Liver (tissue), 9 donors: ENCODE measurements around the gene LRWD1. TPM values are rescaled to one million over a fixed set of nuclear protein-coding genes. Genes with fewer than 3 reads are reported as not detected.

Source experiments
- DNase-seq: peaks from one replicate; pipeline ENCODE4 v3.0.0-alpha.2; 2017; ENCODE audit warnings: low spot score
- H3K27ac ChIP-seq, 2 donors: one replicate each; pipeline ENCODE4 v1.7.0; 2013; ENCODE audit warnings: inconsistent platforms in 2 of 2, low read length in 2 of 2, control low read depth in 1 of 2, low read depth in 1 of 2, mild to moderate bottlenecking in 1 of 2
- H3K27me3 ChIP-seq, 4 donors: one replicate each; pipeline versions ENCODE4 v1.6.1 to v1.7.0; 2013; ENCODE audit warnings: low read length in 3 of 4, inconsistent platforms in 1 of 4, mild to moderate bottlenecking in 1 of 4, moderate library complexity in 1 of 4; ENCODE audit not compliant: control insufficient read depth in 4 of 4, insufficient read depth in 4 of 4
- H3K36me3 ChIP-seq, 4 donors: one replicate each; pipeline versions ENCODE4 v1.6.1 to v1.7.0; 2013; ENCODE audit warnings: low read length in 3 of 4, mild to moderate bottlenecking in 3 of 4, low read depth in 1 of 4, moderate library complexity in 1 of 4; ENCODE audit not compliant: control insufficient read depth in 4 of 4, insufficient read depth in 3 of 4
- H3K4me1 ChIP-seq, 4 donors: one replicate each; pipeline versions ENCODE4 v1.6.1 to v1.7.0; 2013; ENCODE audit warnings: low read length in 3 of 4, mild to moderate bottlenecking in 3 of 4, moderate library complexity in 1 of 4; ENCODE audit not compliant: control insufficient read depth in 4 of 4, insufficient read depth in 4 of 4
- H3K4me3 ChIP-seq, 3 donors: one replicate each; pipeline versions ENCODE4 v1.6.1 to v1.7.0; 2013; ENCODE audit warnings: low read length in 3 of 3, control low read depth in 1 of 3, low read depth in 1 of 3, mild to moderate bottlenecking in 1 of 3
- H3K9ac ChIP-seq, 2 donors: one replicate each; pipeline ENCODE4 v1.7.0; 2013; ENCODE audit warnings: low read length in 2 of 2, mild to moderate bottlenecking in 2 of 2, moderate library complexity in 2 of 2, control low read depth in 1 of 2, low read depth in 1 of 2
- H3K9me3 ChIP-seq, 4 donors: one replicate each; pipeline versions ENCODE4 v1.6.1 to v1.7.0; 2013; ENCODE audit warnings: low read length in 3 of 4; ENCODE audit not compliant: control insufficient read depth in 4 of 4
- EGR1 ChIP-seq, 2 donors: IDR thresholded peaks; 2 replicates each; pipeline ENCODE4 v1.6.1; 2016 to 2018; ENCODE audit warnings: antibody characterized with exemption in 2 of 2, low read depth in 2 of 2
- FOXA1 ChIP-seq: IDR thresholded peaks from 2 replicates; pipeline ENCODE4 v1.6.1; 2016; ENCODE audit warnings: antibody characterized with exemption
- FOXA2 ChIP-seq: IDR thresholded peaks from 2 replicates; pipeline ENCODE4 v1.6.1; 2016; ENCODE audit warnings: antibody characterized with exemption
- GABPA ChIP-seq, 2 donors: IDR thresholded peaks in 1 of 2; conservative IDR thresholded peaks in 1 of 2; 2 replicates each; pipeline ENCODE4 v1.6.1; 2016; ENCODE audit warnings: antibody characterized with exemption in 2 of 2, mild to moderate bottlenecking in 1 of 2, moderate library complexity in 1 of 2
- HNF4G ChIP-seq: IDR thresholded peaks from 2 replicates; pipeline ENCODE4 v1.6.1; 2016; ENCODE audit warnings: antibody characterized with exemption
- JUND ChIP-seq, 2 donors: IDR thresholded peaks; 2 replicates each; pipeline ENCODE4 v1.6.1; 2016; ENCODE audit warnings: antibody characterized with exemption in 2 of 2
- NR2F2 ChIP-seq: IDR thresholded peaks from 2 replicates; pipeline ENCODE4 v1.6.1; 2016; ENCODE audit warnings: antibody characterized with exemption
- RAD21 ChIP-seq, 2 donors: IDR thresholded peaks; 2 replicates each; pipeline ENCODE4 v1.6.1; 2016; ENCODE audit warnings: antibody characterized with exemption in 2 of 2, mild to moderate bottlenecking in 2 of 2
- RXRA ChIP-seq, 2 donors: IDR thresholded peaks; 2 replicates each; pipeline ENCODE4 v1.6.1; 2017 to 2018; ENCODE audit warnings: antibody characterized with exemption in 2 of 2, mild to moderate bottlenecking in 1 of 2
- SP1 ChIP-seq: IDR thresholded peaks from 2 replicates; pipeline ENCODE4 v1.6.1; 2018; ENCODE audit warnings: antibody characterized with exemption, mild to moderate bottlenecking
- TAF1 ChIP-seq: conservative IDR thresholded peaks from 2 replicates; pipeline ENCODE4 v1.6.1; 2016; ENCODE audit warnings: antibody characterized with exemption, mild to moderate bottlenecking
- YY1 ChIP-seq: IDR thresholded peaks from 2 replicates; pipeline ENCODE4 v1.6.1; 2016; ENCODE audit warnings: antibody characterized with exemption, mild to moderate bottlenecking
- WGBS: extraction: QIAGEN DNeasy Blood & Tissue Kit; methylation state at CpG from one replicate; pipeline ENCODE4 v1.1.7; 2013; 5-methylcytosine and 5-hydroxymethylcytosine counted together
- polyA plus RNA-seq, 2 donors: library from polyadenylated mRNA; stranded (reverse) in 1 of 2; unstranded in 1 of 2; fragments of 200-250 nt in 1 of 2; fragments of >200 nt in 1 of 2; fragmentation: Nextera tagmentation in 1 of 2; extraction: Ambion mirVana in 1 of 2; gene quantifications; one replicate each; pipeline versions ENCODE4 v1.2.1 to v1.2.3, GENCODE V29; 2013 to 2015
- total RNA-seq, 2 donors: library from RNA; depleted of rRNA; stranded (reverse); fragments of >200 nt; gene quantifications; one replicate each; pipeline ENCODE4 v1.2.3, GENCODE V29; 2014
- TF ChIP-seq, protein P1 (sequence below): IDR thresholded peaks from 2 replicates; pipeline ENCODE4 v1.6.1; 2016; ENCODE audit warnings: antibody characterized with exemption
- TF ChIP-seq, protein P2 (sequence below): IDR thresholded peaks from 2 replicates; pipeline ENCODE4 v1.6.1; 2016; ENCODE audit warnings: antibody characterized with exemption, mild to moderate bottlenecking
- TF ChIP-seq, protein P3 (sequence below): fragments of 150-350 bp; IDR thresholded peaks from 2 replicates; pipeline ENCODE4 v1.5.1; 2017; ENCODE audit warnings: improper control_type of control experiment, low read depth, low read length; ENCODE audit not compliant: missing input control
- TF ChIP-seq, protein P4 (sequence below): IDR thresholded peaks from 2 replicates; pipeline ENCODE4 v1.6.1; 2016; ENCODE audit warnings: antibody characterized with exemption
- donor health status: healthy.
- donor health status: healthy.
- donor health status: healthy.
- donor health status: healthy.
- donor health status: healthy.

Gene LRWD1
- total and polyA plus RNA-seq, 4 donors, result 8.6 to 15.3 (median 13.0) TPM

DNA sequence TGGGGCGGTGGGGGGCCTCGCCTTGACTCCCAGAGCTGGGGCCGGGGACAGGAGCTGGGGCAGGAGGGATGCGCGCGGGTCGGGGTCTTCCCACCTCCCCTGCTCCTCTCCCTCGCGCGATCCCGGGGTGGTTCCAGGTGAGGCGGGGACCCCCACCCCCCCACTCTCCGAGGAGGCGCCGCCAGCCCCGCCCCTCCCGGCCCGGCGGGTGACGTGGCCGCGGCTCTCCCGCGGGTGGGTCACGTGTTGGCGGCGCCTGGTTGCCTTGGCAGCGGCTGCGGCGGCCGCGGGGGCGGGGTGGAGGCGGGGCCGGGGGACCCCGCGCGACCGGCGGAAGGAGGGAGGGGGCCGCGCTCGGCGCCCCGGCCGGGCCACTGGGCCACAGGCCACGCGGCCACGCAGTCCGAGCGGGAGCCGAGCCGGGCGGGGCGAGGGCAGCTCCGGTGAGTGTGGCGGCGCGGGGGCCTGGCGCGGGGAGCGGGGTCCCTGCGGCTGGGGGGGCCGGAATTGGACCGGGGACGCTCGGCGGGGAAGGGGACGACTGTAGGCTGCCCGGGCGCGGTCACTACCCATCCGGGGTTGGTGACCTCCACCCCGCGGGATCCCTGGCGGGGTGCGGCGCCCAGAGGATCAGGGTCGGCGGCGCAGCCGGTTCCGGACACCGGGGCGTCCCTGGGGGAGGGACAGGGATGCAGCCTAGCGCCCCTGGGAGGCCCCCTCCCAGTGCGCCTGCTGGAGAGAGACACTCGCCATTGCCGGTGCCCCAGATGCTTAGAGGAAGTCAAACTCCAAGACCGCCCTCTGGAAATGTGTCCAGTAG, 31.4 kb upstream of the LRWD1 start, which contains the start of gene ORAI2:
TSS of gene ORAI2 (plus strand) at position 357 of the 820 bp plus-strand sequence. CDS start 5,382 bp downstream, outside the sequence.
- Histone ChIP-seq H3K9me3 (no peaks in the 10 kb centered on the region), H3K27ac (peak within 1 kb of the TSS; percentile 52 to 67), H3K36me3 (no peaks in the 10 kb centered on the region), H3K4me3 (peak within 1 kb of the TSS; percentile 47 to 80 (median 47)), H3K27me3 (no peaks in the 10 kb centered on the region), H3K9ac (peak within 1 kb of the TSS in 1 of 2 donors; percentile 37), H3K4me1 (peaks cover 0 to 15% (median 13%) of the 10 kb centered on the region in 4 donors)
- 3% methylated on average over 90 of the region's 90 CpGs for WGBS
- peak; percentile 76 for DNase-seq
- peak; percentile 49 for TF ChIP-seq NR2F2
- TF ChIP-seq GABPA (IDR thresholded peaks at IDR 0.05 in 1 of 2, conservative IDR thresholded peaks at IDR 0.05 in 1 of 2), result no peak
- no peak for TF ChIP-seq HNF4G
- TF ChIP-seq, protein P1, sequence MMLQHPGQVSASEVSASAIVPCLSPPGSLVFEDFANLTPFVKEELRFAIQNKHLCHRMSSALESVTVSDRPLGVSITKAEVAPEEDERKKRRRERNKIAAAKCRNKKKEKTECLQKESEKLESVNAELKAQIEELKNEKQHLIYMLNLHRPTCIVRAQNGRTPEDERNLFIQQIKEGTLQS, result no peak
- peak in 1 of 2 donors; percentile 23 for TF ChIP-seq EGR1 (IDR thresholded peaks at IDR 0.05; ENCODE audit: low read depth in 2 of 2)

DNA sequence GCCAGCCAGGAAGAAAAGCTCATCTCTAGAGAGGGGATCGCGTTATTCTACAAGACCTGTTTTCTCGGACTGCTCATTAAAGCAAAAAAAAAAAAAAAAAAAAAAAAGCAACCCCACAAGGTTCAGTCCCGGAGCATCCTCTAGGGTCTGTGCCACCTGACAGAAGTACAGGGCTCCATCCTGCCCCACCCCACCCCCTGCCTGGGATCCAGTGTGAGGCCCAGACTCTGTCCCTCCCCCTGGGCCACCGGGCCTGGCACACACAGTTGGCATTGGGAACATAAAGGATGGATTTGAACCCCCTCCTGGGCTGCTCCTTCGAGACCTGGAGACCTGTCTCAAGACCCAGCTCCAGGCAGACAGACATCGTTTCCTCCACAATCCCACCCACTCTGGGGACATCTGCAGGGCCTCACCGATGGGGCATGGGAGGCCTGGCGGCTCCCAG, 30.7 kb upstream of the LRWD1 start:
- H3K36me3 ChIP-seq, result no peaks in the 10 kb centered on the region
- H3K27ac ChIP-seq, result peak overlapping the region; percentile 50 to 67
- TF ChIP-seq, protein P1, result no peak
- TF ChIP-seq SP1 (no peak), RAD21 (IDR thresholded peaks at IDR 0.05) (no peak), YY1 (no peak), JUND (IDR thresholded peaks at IDR 0.05) (no peak), FOXA1 (no peak), TAF1 (no peak), FOXA2 (no peak), RXRA (IDR thresholded peaks at IDR 0.05) (no peak), GABPA (IDR thresholded peaks at IDR 0.05 in 1 of 2, conservative IDR thresholded peaks at IDR 0.05 in 1 of 2) (no peak)
- TF ChIP-seq, protein P2, sequence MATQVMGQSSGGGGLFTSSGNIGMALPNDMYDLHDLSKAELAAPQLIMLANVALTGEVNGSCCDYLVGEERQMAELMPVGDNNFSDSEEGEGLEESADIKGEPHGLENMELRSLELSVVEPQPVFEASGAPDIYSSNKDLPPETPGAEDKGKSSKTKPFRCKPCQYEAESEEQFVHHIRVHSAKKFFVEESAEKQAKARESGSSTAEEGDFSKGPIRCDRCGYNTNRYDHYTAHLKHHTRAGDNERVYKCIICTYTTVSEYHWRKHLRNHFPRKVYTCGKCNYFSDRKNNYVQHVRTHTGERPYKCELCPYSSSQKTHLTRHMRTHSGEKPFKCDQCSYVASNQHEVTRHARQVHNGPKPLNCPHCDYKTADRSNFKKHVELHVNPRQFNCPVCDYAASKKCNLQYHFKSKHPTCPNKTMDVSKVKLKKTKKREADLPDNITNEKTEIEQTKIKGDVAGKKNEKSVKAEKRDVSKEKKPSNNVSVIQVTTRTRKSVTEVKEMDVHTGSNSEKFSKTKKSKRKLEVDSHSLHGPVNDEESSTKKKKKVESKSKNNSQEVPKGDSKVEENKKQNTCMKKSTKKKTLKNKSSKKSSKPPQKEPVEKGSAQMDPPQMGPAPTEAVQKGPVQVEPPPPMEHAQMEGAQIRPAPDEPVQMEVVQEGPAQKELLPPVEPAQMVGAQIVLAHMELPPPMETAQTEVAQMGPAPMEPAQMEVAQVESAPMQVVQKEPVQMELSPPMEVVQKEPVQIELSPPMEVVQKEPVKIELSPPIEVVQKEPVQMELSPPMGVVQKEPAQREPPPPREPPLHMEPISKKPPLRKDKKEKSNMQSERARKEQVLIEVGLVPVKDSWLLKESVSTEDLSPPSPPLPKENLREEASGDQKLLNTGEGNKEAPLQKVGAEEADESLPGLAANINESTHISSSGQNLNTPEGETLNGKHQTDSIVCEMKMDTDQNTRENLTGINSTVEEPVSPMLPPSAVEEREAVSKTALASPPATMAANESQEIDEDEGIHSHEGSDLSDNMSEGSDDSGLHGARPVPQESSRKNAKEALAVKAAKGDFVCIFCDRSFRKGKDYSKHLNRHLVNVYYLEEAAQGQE, result no peak
- TF ChIP-seq, protein P3, sequence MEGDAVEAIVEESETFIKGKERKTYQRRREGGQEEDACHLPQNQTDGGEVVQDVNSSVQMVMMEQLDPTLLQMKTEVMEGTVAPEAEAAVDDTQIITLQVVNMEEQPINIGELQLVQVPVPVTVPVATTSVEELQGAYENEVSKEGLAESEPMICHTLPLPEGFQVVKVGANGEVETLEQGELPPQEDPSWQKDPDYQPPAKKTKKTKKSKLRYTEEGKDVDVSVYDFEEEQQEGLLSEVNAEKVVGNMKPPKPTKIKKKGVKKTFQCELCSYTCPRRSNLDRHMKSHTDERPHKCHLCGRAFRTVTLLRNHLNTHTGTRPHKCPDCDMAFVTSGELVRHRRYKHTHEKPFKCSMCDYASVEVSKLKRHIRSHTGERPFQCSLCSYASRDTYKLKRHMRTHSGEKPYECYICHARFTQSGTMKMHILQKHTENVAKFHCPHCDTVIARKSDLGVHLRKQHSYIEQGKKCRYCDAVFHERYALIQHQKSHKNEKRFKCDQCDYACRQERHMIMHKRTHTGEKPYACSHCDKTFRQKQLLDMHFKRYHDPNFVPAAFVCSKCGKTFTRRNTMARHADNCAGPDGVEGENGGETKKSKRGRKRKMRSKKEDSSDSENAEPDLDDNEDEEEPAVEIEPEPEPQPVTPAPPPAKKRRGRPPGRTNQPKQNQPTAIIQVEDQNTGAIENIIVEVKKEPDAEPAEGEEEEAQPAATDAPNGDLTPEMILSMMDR, result no peak
- TF ChIP-seq, protein P4, sequence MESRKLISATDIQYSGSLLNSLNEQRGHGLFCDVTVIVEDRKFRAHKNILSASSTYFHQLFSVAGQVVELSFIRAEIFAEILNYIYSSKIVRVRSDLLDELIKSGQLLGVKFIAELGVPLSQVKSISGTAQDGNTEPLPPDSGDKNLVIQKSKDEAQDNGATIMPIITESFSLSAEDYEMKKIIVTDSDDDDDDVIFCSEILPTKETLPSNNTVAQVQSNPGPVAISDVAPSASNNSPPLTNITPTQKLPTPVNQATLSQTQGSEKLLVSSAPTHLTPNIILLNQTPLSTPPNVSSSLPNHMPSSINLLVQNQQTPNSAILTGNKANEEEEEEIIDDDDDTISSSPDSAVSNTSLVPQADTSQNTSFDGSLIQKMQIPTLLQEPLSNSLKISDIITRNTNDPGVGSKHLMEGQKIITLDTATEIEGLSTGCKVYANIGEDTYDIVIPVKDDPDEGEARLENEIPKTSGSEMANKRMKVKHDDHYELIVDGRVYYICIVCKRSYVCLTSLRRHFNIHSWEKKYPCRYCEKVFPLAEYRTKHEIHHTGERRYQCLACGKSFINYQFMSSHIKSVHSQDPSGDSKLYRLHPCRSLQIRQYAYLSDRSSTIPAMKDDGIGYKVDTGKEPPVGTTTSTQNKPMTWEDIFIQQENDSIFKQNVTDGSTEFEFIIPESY, result no peak
- peak overlapping the region; percentile 47 to 80 (median 47) for H3K4me3 ChIP-seq
- no peak for DNase-seq
- no peaks in the 10 kb centered on the region for H3K27me3 ChIP-seq
- no peaks in the 10 kb centered on the region for H3K9me3 ChIP-seq
- H3K4me1 ChIP-seq, result peaks cover 0 to 15% (median 13%) of the 10 kb centered on the region in 4 donors
- peak overlapping the region in 1 of 2 donors; percentile 37 for H3K9ac ChIP-seq
- WGBS, result 47% methylated on average over 9 of the region's 9 CpGs
